ENCODE data around the gene CTDP1. TPM values are rescaled to one million over a fixed set of nuclear protein-coding genes. Genes with fewer than 3 reads are reported as not detected.

The CTDP1 gene
- total and polyA plus RNA-seq, 9 of the 15 experiments (the other 6 are each of a cell fraction or from before 2014, with no cell fraction given): 0.07 to 19.2 (median 4.0) TPM

DNA sequence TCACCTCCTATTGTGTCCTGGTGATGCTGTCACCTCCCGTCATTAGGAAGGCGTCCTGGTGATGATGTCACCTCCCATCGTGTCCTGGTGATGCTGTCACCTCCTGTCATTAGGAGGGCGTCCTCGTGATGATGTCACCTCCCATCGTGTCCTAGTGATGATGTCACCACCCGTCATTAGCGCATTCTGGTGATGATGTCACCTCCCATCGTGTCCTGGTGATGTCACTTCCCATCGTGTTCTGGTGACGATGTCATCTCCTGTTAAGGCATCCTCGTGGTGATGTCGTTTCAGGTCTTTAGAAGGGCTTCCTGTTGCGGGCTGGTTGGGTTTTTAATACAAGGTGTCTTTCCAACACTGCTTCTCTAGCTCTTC is 40.7 kb downstream of the CTDP1 start:
- no peak overlapping the region; the same call in 2 of the 3 replicates for H3K27ac ChIP-seq (ENCODE audit: extremely low read depth, low read depth, low read length)
- no peaks in the 10 kb centered on the region for H3K79me2 ChIP-seq (ENCODE audit: control insufficient read depth, insufficient read depth, low read length)
- peaks cover 49% of the 10 kb centered on the region; the same call in 2 of the 3 replicates for H3K36me3 ChIP-seq (ENCODE audit: control insufficient read depth, insufficient read depth, low read length)
- no peak overlapping the region for H3K4me2 ChIP-seq (ENCODE audit: insufficient read depth, low read length)
- no peaks in the 10 kb centered on the region for H3K27me3 ChIP-seq (ENCODE audit: control insufficient read depth in 2 of 2, insufficient read depth in 2 of 2, low read length in 2 of 2)
- H3K9me1 ChIP-seq (ENCODE audit: control insufficient read depth, insufficient read depth, low read length): no peaks in the 10 kb centered on the region
- in situ Hi-C loops (cut with MboI): no loop called here
- FAIRE-seq (no peak), DNase-seq (ENCODE audit: extremely low read depth in 1 of 4, low spot score in 3 of 4) (peak in 1 of 4 experiments; percentile 5), ATAC-seq (no peak)
- H3K9ac ChIP-seq (ENCODE audit: insufficient read depth in 1 of 2, low read depth in 2 of 2, low read length in 2 of 2): no peak overlapping the region
- H3K9me3 ChIP-seq (replicated peaks; ENCODE audit: control insufficient read depth, insufficient read depth, low read depth, low read length): no peaks in the 10 kb centered on the region
- intact Hi-C loops (cut with micrococcal nuclease): no loop called here
- ChIA-PET POLR2A (no interaction called here), CTCF (ENCODE audit: low intra/inter-chr PET ratio) (no interaction called here)
- WGBS (ENCODE audit: insufficient coverage, low coverage, missing lambda C conversion rate): 93% methylated on average over 8 of the region's 14 CpGs
- no TSS peak for BruUV-seq (replicated peaks)
- no peaks in the 10 kb centered on the region for H3K4me1 ChIP-seq (replicated peaks in 1 of 2; ENCODE audit: control insufficient read depth in 2 of 2, insufficient read depth in 2 of 2, low read length in 2 of 2)
- H2AFZ ChIP-seq (ENCODE audit: low read depth, low read length): no peak overlapping the region
- H4K20me1 ChIP-seq (replicated peaks; ENCODE audit: control insufficient read depth, insufficient read depth, low read length): no peaks in the 10 kb centered on the region
- no peak overlapping the region for H3K4me3 ChIP-seq
- no peak for TF ChIP-seq GATAD2B (IDR thresholded peaks at IDR 0.05; ENCODE audit: borderline replicate concordance)
- TF ChIP-seq CREM (IDR thresholded peaks at IDR 0.05; ENCODE audit: low read depth): peak; percentile 72
- peak; percentile 87 for TF ChIP-seq ATF3 (IDR thresholded peaks at IDR 0.05)
- TF ChIP-seq ATF3 (CRISPR knock-in tag; conservative IDR thresholded peaks at IDR 0.05): no peak
- TF ChIP-seq CREB1 (IDR thresholded peaks at IDR 0.05): peak; percentile 74
- TF ChIP-seq CREB1 (CRISPR knock-in tag; IDR thresholded peaks at IDR 0.05): peak; percentile 92
- no peak for TF ChIP-seq ATF1 (CRISPR knock-in tag; IDR thresholded peaks at IDR 0.05)
- TF ChIP-seq ATF1 (tag; IDR thresholded peaks at IDR 0.05): peak; percentile 77
- peak; percentile 100 for TF ChIP-seq ZBTB33 (CRISPR knock-in tag; IDR thresholded peaks at IDR 0.05)
- TF ChIP-seq JUN (IDR thresholded peaks at IDR 0.05; ENCODE audit: borderline replicate concordance, low read depth, low read length): no peak
- TF ChIP-seq JUN (CRISPR knock-in tag; IDR thresholded peaks at IDR 0.05; ENCODE audit: borderline replicate concordance): peak; percentile 93
- TF ChIP-seq JUNB (CRISPR knock-in tag; conservative IDR thresholded peaks at IDR 0.05): peak; percentile 70; the same call in 1 of the 2 replicates
- no peak for TF ChIP-seq JUND (IDR thresholded peaks at IDR 0.05; ENCODE audit: borderline replicate concordance, low read depth, low read length)
- peak; percentile 56; the same call in 2 of the 3 replicates for TF ChIP-seq JUND (tag; IDR thresholded peaks at IDR 0.05; ENCODE audit: borderline replicate concordance, low read depth, low read length)
- TF ChIP-seq CBX3 (IDR thresholded peaks at IDR 0.05; ENCODE audit: borderline replicate concordance in 1 of 2, low read length in 2 of 2): peak in 1 of 2 experiments; percentile 42; a peak in 1 of 3 replicates
- TF ChIP-seq BACH1 (tag; IDR thresholded peaks at IDR 0.05): no peak
- no peak for TF ChIP-seq ZNF76 (CRISPR knock-in tag; IDR thresholded peaks at IDR 0.05; ENCODE audit: borderline replicate concordance)
- no peak for TF ChIP-seq ZNF592 (IDR thresholded peaks at IDR 0.05)
- TF ChIP-seq PML (IDR thresholded peaks at IDR 0.05; ENCODE audit: low read length): no peak
